Germinal center (tissue), 1 donor: ENCODE data around the gene LTO1.

Experiments
- DNase-seq: peaks from one replicate; pipeline ENCODE4 v3.0.0; 2012; ENCODE audit warnings: mixed read lengths, low spot score

Gene LTO1

GRCh38 chr11:69657456-69657910 lies 17.7 kb downstream of the LTO1 start:
- no peak for DNase-seq

GRCh38 chr11:69656536-69657455 lies 18.4 kb downstream of the LTO1 start:
- no peak for DNase-seq

DNA sequence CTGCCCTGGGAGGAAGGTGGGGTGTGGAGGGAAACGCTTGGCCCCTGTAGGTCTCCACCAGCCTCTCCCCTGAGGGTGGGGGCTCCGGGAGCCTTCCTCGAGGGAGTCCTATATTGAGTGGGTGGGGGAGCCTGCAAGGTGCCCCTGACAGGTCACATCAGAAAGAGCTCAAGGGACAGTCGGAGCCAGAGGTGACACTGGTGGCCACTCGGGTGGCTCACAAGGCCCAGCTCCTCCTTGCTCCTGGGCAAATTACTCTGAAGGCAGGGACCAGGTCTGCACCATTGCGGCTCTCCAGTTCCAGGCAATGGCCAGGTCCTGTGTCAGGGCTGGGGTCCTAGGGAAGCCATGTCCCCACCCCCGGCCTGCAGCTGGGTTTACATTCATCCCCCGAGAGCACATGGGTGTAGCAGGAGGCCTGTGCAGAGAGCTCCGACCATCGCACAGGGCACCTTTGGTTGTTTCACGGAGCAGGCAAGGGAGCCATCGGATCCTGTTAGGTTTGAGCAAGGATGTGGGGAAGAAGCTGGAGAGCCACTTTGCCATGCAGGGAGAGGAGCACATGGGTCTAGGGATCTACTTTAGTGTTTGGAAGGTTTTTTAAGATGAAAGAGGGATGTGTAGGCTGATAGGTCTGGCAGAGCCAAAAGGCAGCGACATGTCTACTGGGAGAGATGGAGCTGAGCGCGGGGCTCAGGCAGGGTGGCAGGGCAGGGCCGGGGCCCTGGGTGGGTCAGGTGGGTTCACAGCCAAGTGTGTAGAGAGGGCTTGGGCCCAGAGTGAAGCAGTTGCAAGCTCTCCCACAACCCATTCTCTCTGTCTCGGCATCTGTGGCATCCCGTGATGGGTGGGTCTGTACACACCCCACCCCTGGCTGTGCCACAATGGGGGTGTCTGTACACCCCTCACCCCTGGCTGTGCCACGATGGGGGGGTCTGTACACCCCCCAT lies 19.4 kb downstream of the LTO1 start:
- DNase-seq = no peak

DNA sequence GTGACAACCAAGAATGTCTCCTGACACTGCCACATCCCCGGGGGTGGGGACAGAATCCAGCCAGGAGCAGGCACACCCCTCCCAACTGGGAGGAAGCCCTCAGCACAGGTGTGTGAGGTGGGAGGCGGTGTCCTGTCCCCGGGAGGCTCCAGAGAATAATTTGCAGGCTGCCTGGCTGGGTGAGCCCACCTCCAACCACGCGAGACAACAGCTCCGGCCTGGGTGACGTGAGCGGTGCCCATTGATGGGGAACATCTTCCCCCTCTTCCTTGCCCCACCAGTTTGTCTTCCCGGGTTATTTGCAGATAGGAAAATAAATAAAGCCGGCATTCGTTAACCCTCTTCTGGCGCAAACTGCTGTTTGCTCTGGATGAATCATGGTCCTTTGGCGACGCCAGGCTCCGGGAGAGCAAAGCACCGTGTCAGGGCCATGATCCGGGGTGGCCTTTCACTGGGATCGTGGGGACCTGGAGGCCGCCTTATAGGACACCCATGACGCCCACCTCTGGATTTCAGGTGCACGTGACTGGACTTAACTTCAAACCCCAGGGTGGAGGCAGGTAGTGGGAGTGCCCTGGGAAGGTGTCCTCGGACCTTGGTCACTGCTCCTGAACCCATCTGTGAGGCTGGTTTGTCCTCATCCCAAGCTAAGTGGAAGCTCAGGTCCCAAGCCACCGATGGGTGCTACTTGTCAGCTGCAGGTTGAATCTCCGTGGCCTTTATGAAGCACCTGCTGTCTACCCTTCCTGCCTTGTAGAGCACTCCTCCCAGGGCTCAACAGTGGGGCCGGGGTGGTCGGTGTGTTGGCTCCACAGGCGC lies 20.3 kb downstream of the LTO1 start:
- no peak for DNase-seq

- no peak for DNase-seq
Observed at GRCh38 chr11:69654001-69654659, 21.0 kb downstream of the LTO1 start.

- no peak for DNase-seq
Observed at GRCh38 chr11:69653406-69653960, 21.7 kb downstream of the LTO1 start.

GRCh38 chr11:69652999-69653398 lies 22.2 kb downstream of the LTO1 start:
- DNase-seq = no peak

DNA sequence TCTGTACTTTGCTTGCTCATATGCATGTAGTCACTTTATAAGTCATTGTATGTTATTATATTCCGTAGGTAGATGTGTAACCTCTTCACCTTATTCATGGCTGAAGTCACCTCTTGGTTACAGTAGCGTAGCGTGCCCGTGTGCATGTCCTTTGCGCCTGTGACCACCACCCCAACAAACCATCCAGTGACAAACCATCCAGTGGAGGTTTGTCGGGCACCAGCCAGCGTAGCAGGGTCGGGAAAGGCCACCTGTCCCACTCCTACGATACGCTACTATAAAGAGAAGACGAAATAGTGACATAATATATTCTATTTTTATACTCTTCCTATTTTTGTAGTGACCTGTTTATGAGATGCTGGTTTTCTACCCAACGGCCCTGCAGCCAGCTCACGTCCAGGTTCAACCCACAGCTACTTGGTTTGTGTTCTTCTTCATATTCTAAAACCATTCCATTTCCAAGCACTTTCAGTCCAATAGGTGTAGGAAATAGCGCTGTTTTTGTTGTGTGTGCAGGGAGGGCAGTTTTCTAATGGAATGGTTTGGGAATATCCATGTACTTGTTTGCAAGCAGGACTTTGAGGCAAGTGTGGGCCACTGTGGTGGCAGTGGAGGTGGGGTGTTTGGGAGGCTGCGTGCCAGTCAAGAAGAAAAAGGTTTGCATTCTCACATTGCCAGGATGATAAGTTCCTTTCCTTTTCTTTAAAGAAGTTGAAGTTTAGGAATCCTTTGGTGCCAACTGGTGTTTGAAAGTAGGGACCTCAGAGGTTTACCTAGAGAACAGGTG lies 23.1 kb downstream of the LTO1 start:
- DNase-seq = no peak

GRCh38 chr11:69650832-69651344 lies 24.3 kb downstream of the LTO1 start:
- no peak for DNase-seq

DNA sequence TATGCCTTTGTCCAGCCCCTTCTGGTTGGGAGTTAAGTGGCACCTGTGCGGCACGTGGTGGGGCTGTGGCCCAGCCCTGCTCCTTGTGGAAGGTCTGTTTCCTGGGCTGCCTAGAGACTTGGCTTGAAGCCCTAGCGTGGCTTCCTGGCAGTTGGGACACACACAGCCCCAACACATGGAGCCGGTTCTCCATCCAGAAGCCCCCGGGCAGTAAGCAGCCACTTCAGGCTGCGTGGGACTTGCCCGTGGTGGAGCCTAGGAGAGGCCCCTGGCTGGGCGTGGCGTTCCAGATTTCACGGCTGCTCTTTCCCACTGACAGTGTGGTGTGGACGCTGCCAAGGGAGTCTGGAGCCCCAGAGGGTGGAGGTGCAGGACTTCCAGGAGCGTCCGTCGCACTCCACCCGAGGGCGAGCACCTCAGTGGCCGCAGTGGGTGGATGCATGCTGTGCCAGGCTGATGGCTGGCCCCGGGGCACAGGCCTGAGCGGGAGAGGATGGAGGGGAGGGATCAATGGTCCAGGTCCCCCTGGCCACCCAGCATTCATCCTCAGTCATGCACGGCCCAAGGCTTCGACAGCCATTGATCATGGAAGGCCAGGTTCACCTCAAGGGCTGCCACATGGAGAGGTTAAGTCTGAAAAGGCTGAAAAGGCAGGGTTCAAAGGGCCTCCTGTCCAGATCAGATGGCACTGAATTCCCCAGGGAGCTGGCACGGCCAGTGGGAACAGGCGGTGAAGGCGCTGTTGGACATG lies 24.9 kb downstream of the LTO1 start:
- no peak for DNase-seq

GRCh38 chr11:69649576-69649900 lies 25.6 kb downstream of the LTO1 start:
- DNase-seq = no peak

DNA sequence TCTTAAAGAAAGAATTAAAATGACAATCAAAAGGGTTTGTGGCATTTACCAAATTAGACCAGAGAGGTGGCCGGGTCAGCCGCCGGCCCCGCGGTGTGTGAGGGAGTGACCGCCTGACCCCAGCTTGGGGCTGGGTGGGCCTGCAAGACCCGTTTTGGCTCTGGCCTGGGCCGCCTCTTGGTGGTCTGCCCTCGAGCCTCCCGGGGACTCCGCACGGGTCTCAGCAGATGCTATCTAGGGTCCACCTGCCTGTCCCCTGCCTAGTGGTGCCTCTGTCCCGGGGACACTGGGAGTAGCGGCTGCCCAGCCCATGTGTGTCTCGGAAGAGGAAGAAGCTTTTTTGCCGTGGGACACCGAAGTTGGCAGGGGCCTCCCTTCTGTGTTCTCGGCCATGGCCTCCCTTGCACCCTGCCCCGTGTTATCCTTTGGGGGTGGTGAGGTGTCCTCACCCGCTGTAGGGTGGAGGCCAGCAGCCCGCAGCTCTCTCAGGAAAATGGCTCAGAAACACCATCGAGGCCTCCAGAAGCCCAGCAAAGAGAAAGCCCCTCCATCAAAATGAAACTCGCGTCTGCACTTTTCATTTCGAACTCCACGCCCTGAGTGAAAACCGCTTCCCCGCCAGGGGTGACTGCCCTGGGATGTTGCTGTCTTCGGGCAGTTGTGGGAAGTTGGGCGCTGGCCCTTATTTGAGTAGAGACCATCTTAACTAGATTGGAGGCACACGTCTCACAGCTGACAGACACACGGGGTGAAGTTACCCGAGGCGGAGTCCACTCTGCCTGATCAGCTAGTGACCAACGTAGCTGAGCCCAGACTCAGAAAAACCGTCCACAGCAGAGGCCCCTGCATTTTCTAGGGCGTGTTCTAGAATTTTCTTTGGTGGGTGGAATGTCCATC lies 26.2 kb downstream of the LTO1 start:
- DNase-seq = no peak

DNA sequence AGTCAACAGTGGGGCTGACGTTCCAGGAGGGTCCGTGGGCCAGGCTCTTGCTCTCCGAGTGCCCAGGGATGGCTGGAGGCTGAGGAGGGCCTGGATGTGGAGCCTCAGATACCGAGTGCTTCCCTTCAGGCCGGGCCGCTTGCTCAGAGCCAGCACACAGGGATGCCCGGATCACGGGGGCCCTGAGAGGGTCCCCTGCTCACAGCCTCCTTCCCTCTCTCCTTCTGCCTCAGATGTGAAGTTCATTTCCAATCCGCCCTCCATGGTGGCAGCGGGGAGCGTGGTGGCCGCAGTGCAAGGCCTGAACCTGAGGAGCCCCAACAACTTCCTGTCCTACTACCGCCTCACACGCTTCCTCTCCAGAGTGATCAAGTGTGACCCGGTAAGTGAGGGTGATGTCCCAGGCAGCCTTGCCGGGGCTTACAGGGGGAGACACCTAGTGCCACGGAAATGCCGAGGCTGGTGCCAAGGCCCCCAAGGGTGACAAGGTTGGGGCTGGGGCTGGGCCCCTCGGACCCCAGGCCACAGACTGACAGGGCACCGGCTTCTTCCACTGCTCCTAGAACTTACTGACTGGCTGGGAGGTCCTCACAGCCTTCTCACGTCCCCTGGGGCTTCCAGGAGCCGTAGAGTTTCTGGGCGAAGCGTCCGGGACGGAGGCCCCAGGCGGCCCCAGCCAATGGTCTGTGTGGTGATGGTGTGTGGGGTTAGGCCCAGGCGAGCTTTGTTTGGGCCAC lies 27.2 kb downstream of the LTO1 start:
- no peak for DNase-seq

- DNase-seq = no peak
Observed at GRCh38 chr11:69647390-69647748, 27.8 kb downstream of the LTO1 start.

DNA sequence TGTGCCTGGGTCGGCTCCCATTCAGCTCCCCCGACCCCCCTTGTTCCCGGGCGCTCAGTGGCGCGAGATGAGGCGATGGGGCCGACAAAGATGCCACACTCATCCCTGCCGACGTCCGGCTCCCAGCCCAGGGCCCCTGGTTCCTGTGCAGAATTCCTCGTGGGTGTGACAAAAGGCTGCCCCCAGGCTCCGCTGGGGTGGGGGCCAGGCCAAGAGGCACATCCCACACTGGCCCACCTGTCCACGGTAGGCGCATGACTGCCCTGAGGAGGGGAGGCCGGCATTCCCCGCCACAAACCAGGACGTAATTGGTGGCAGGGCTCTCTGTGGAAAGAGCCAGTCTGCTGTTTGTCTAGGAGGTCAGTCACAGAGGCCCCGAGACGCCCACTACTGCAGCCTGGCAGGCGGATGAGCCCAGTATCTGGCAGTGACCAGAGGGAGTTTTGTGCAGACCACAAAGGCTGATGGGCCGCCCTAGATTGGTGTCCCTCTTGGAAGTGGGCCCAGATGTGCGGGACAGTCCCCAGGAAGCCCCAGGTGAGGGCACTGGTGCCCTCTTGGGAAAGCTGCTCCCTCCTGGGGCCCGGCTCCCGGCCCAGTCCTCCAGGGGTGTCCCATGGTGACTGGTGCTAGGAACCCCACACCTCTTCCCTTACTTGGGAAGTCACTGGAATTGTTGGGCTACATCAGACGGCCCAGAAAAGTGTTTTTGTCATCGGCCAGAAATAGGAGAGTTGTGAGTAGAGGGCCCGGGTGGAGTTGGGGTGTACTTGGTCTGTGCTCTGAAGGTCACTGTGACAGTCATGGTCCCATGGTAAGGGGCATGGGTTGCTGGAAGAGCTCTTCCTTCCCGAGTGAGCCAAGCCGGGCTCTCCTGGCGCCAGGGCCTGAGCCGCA lies 28.4 kb downstream of the LTO1 start:
- DNase-seq = no peak

DNA sequence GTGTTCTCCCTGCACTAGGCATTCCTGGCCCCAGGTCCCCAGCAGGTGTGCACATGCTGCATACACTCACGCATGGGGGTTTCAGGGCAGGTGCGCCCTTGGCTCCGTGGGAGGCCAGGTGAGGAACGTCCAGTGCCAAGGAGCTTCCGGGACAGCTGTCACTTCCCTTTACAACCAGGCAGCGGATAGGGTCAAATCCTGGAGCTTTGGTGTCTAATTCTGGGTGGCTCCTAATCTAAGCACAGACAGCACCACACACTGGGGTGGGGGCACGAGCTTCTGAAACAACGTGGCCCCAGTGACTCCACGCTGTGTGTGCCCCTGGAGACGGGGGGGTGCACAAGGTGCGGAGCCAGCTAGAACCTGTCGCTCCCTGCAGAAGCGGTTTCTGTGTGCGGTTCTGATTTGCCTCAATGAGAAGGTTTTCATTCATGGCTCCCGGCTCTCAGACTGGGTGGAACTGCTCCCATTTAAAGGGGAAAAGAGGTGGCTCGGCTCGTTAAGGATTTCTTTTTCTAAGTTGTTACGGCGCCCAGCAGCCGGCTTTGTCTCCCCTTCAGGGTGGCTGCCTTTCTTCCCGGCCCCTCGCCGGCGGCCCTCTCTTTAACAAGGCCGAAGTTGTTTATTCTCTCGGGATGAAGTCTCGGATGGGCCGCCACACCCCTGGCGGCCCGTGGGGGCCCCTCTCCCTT lies 29.2 kb downstream of the LTO1 start:
- DNase-seq = no peak
